DMS 273 treated with DMSO at 0.1 percent for 48 hours (cell line): Measurements from ENCODE around the gene ZBTB37.
"Not testable (repeated sequence)": the region's sequence is repeated elsewhere in the genome, so short reads cannot be mapped to it uniquely, and the experiment has no call there.

ENCODE experiments used
- DNase-seq: peaks from one replicate; lab custom pipeline; 2025; lab: John Stamatoyannopoulos, UW

The ZBTB37 gene, protein sequence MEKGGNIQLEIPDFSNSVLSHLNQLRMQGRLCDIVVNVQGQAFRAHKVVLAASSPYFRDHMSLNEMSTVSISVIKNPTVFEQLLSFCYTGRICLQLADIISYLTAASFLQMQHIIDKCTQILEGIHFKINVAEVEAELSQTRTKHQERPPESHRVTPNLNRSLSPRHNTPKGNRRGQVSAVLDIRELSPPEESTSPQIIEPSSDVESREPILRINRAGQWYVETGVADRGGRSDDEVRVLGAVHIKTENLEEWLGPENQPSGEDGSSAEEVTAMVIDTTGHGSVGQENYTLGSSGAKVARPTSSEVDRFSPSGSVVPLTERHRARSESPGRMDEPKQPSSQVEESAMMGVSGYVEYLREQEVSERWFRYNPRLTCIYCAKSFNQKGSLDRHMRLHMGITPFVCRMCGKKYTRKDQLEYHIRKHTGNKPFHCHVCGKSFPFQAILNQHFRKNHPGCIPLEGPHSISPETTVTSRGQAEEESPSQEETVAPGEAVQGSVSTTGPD

DNA sequence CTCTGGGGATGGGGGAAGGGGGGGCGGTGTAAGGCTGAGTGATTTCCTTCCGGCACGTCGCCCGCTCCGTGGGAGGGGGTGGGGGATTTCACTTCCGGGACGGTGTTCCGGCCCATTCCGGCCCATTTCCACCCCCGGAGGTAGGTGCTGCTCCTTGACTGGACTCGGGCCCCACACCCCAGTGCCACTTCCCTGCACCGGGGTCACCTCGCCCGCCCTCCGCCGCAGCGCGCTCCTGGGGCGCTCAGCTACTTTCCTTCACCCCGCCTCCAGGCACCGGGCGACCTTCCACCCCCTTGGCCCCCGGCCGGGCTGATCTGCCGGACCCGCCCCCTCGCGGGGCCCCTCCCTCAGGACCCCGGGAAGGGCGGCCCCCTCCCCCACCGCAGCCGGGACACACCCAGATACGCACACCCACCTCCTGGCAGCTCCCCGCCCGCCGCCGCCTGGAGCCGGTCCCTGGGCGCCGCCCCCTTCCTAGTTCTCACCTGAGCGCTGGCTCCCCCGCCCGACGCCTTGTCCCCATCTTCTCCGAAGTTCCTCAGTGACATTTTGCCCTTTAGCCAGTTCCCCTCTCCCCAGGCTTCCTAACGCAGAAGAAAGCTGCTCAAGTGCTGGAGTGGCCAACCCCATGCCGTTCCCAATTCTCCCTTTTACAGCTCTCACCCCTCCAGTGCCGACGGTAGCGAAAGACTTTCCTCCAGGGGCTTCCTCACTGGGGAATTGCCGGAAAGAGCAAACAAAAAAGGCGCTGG lies at the start of gene ZBTB37:
TSS of gene ZBTB37 (plus strand) at position 115 of the 755 bp plus-strand sequence. CDS start 1,846 bp downstream, outside the sequence.
- DNase-seq = peak; percentile 67

DNA sequence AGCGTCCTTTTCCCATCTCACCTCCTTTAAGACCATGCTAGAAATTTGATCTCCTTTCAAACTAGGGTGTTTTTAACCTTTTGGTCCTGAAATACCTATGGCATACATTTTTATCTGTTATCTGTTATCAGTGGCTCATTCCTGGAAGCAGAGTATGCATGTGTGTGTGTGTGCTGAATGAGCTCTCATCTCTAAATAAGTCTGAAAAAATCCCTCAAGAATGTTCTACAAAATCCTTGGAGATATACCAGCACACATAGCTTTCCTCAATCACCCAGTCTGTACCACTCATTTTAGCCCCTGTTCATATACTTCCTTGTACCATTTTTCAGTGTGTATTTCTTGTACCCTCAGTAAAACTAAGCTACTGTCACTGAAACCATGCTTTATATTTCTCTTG lies 49.7 kb upstream of the ZBTB37 start:
- DNase-seq = no peak

DNA sequence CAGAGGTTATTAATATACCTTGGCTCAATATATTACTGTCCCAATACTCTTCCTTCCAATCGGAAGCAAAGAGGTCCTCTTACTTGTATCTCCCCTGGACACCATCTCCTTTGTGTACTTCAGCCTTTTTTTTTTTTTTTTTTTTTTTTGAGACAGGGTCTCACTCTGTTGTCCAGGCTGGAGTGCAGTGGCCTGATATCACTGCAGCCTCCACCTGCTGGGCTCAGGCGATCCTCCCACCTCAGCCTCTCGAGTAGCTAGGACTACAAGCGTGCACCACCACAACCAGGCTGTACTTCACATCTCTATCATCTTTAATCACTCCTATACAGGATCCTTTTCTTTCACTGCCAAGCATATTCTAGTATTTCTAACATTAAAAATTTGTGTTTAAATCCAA lies 46.5 kb upstream of the ZBTB37 start:
- DNase-seq = no peak

DNA sequence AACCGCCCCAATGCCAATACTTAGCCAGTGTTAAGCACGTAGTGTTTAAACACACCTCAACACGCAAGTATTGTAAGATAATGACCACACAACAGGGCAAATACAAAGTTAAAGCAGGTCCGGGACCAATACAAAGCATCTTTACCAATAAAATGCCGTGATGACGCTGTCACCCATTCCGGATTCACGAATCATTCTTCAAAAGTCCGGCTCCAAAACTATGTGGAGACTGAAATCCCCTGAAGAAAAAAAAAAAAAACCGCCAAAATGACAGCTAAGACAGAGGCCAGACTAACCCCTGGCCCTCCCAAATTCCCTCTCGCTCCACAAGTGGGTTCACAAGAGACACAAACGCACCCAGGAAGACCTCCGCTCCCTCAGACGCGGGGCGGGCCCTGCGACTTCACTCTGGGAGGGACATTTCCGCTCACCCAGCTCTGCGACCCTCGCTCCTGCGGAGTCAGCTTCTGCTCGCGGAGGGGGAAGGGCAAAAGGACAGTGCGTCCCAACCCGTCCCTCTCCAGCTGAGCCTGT lies 44.3 kb upstream of the ZBTB37 start:
- no peak for DNase-seq

DNA sequence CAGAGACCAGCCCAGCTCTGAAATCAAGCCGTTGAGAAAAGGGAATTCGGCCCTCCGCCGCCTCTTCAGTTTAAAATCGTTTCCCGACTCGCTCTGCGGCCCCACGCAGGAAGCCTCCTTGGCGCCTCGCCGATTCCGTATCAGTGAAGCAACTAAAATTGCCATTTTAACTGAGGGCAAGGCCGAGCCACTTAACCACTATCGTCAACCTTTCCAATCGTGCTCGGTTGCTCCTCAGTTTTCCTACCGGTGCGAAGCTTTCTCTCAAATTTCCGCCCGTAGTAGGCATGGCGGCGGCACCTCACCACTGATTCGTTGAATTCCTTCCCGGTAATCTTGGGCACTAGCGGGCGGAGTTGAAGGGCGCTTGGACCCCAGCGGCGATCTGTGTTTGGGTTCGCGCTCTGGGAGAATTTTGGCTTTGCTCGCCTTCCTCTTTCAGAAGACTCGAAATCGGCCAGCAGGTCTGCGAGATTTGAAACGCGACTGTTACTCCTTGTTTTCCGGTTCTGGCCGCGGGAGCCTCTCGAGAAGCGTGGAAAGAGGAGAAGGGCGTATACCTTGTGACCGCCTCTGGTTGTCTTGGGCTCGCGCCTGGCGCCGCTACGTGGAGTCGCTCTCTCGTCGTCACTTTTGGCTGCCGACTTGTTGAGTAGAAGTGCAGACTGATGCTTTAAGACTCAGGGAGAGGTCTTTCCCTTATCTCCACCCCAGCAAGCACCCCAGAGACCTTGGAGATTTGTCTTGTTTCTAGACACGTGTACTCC lies 43.7 kb upstream of the ZBTB37 start, which contains the start of the genes CENPL and DARS2:
TSS of gene CENPL (minus strand) at position 569 of the 767 bp plus-strand sequence. CDS start 13,584 bp downstream, outside the sequence.
TSS of gene DARS2 (plus strand) at position 359 of the 767 bp plus-strand sequence. CDS start 557 bp downstream, outside the sequence.
- peak; percentile 98 for DNase-seq

DNA sequence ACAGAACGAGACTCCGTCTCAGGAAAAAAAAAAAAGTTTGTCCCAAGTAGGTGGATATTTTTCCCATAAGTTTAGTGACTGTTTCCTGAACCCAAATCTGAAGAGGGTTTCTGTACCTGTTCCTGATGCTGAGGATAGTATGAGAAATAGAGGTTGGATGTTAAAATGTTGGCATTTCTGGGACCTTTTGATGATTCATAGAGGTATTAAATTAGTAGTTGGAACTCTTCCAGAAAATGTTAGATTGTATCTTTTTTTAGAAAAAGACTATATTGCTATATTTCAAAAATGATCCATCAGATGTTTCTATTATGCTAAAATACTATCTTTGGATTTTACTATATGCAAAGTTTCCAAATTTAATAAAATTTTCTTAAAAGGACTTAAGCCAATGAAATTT lies 40.6 kb upstream of the ZBTB37 start:
- no peak for DNase-seq

DNA sequence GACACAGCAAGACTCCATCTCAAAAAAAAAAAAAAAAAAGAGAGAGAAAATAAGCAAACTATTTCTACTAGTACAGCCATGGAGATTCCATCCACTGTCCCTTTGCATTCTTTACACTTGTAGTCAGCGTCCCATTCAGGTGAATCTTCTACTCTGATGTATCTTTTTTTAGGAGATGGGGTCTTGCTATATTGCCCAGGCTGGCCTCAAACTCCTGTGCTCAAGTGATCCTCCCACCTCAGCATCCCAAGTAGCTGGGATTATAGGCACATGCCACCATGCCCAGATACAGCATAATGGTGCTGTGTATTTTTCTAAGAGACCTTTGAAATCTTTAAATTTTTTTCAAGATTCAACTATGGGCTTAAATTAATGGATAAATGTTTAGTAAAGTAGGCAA lies 35.4 kb upstream of the ZBTB37 start:
- no peak for DNase-seq

DNA sequence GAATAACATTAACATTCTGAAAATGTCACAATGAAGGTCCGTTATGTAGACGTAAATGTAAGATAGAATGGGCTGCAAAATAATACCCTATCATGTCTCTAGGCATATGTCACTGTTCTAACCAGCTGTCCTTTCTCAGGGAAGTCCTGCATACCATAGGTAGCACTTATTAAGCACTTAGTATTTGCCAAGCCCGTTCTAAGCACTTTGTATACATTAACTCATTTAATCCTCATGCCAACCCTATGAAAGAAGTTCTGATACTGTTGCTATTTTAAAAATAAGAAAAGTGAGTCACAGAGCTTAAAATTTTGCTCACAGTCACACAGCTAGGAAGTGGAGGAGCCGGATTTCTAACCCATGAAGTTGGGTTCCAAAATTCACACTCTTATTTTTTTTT lies 16.1 kb upstream of the ZBTB37 start:
- DNase-seq = no peak

DNA sequence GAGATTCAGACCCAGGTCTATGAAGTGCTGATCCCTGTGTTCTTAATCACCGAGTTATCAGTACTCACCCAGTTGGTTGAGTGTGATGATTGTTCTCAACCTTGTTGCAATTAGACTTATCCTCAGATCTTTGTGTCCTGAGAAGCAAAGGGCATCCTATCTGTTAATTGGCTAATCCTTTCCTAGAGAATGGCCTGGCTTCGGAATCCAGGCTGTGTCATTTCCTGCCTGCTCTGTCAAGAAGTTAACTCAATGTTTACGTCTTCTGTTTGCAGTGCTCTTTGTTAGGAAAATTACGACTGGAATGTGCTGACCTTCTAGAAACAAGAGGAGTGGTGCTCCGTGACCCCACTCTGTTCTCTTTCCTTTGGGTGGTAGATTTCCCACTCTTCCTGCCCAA lies 15.1 kb upstream of the ZBTB37 start:
- DNase-seq = no peak

DNA sequence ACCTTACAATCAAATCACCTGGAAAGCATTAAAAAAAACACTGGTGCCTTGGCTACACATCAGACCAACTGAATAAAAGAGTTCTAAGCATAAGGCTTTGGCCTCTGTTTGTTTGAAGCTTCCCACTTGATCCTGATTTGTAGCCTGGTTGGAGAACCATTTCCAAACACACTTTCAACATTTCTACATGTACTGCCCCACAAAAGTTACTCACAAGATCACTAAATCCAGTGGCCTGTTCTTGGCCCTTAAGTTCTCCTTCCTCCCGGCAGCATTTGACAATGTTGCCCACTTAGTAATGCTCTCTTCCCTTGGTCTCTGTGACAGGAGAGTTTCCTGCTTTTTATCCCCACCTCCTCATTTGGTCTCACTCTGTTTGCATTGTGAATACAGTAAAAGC lies 12.2 kb upstream of the ZBTB37 start:
- DNase-seq = no peak

DNA sequence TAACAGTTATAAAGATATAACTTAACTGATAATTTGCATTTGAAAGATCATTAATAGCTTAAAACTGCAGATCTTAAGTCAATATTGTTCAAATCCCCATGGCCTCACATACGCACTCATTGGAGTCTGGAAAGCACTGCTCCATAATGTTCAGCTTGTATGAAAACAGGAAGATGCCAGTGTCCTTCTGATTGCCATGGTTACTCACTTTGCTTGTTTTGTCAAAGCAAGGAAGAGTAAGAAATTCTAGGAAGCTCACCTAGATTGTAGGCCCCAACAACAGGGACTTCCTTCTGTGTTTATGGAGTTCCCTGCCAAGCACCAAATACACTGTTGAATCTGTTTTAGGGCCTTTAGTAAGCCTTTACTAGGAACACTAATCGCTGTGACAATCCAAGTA lies 11.3 kb upstream of the ZBTB37 start:
- DNase-seq = no peak

DNA sequence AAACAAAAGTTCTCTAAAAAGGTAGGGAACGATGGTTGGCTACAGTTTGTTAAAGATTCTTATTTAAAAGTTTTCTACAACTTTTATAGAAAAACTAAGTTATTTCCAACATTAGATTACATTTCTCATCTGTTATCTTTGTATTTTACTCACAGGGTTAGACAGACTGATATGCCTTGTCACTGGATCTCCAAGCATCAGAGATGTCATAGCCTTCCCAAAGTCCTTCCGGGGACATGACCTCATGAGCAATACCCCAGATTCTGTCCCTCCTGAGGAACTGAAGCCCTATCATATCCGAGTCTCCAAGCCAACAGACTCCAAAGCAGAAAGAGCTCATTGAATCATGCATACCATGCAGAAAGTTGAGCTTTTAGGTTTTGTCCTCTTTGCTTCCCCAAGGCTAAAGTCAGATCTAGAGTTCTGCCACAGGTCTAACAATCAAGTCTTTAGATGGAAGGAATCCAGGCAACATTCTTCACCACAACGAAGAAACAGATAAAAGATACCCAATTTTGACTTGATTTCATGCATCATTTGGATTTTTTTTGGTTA lies 10.7 kb upstream of the ZBTB37 start:
- no peak for DNase-seq

DNA sequence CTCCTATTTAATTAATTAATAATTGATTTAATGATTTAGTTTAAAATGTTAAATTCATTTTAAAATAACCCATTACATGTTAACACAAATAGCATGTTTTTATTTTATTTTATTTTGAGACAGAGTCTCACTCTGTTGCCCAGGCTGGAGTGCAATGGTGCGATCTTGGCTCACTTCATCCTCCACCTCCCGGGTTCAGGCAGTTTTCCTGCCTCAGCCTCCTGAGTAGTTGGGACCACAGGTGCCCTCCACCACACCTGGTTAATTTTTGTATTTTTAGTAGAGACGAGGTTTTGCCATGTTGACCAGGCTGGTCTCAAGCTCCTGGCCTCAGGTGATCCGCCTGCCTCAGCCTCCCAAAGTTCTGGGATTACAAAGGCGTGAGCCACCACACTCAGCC lies 8.6 kb upstream of the ZBTB37 start:
- not testable (repeated sequence) for DNase-seq

DNA sequence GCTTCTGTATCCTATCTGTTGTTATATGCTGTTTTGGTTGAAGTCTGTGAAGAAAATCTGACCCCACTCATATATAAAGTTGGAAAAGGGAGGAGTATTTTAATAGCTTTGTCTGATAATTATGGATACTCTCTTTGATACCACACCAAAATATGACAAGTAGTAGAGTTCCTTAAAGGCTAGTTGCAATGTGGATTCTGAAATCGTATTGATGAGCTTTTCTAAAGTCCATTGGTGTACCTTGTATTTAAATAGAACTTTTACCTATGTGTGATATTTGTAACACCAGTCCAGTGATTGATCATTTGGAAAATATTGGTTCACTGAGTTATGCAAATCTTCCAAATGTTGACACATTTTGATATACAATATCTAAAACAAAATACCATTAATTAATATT lies 8.1 kb upstream of the ZBTB37 start:
- no peak for DNase-seq

DNA sequence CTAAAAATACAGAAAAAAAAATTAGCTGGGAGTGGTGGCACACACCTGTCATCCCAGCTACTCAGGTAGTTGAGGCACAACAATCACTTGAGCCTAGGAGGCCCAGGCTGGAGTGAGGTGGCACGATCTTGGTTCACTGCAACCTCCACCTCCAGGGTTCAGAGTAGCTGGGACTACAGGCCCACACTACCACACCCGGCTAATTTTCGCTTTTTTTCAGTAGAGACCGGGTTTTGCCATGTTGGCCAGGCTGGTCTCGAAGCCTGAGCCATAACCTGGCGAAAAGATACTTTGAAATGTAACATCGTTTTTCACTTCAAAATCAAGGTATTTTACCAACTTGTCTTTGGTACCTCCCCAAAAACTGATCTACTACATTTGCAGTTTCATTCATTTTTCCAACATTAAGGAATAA lies 6.4 kb upstream of the ZBTB37 start:
- DNase-seq = peak; percentile 67

DNA sequence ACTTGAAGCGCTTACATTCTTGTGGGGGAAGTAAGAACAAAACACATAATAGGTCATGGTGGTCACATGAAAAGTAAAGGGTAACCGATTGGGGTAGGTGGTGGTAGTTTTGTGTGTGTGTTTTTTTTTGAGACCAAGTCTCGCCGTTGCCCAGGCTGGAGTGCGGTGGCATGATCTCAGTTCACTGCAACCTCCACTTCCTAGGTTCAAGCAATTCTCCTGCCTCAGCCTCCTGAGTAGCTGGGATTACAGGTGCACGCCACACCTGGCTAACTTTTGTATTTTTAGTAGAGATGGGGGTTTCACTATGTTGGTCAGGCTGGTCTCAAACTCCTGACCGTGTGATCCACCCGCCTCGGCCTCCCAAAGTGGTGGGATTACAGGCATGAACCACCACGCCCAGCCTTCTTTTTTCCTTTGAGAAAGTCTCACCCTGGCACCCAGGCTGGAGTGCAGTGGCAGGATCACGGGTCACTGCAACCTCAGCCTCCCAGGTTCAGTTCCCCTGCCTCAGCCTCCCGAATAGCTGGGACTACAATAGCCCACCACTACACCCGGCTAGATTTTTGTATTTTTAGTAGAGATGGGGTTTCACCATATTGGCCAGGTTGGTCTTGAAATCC lies 5.9 kb upstream of the ZBTB37 start:
- DNase-seq = peak; percentile 67

DNA sequence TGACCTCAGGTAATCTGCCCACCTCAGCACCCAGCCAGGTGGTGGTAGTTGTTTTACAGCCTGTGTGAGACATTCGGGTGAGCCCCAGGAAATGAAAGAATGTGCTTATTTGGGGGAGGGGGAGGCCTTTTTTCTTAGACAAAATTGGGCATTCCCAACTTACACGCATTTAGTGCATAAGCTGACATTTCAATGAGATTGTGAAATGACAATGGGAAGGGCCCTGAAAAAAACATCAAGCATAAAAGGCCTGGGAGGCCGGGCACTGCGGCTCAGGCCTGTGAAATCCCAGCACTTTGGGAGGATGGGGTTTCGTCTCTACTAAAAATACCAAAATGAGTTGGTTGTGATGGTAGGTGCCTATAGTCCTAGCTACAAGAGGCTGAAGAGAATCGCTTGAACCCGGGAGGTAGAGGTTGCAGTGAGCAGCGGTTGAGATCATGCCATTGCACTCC lies 5.4 kb upstream of the ZBTB37 start:
- peak; percentile 80 for DNase-seq

DNA sequence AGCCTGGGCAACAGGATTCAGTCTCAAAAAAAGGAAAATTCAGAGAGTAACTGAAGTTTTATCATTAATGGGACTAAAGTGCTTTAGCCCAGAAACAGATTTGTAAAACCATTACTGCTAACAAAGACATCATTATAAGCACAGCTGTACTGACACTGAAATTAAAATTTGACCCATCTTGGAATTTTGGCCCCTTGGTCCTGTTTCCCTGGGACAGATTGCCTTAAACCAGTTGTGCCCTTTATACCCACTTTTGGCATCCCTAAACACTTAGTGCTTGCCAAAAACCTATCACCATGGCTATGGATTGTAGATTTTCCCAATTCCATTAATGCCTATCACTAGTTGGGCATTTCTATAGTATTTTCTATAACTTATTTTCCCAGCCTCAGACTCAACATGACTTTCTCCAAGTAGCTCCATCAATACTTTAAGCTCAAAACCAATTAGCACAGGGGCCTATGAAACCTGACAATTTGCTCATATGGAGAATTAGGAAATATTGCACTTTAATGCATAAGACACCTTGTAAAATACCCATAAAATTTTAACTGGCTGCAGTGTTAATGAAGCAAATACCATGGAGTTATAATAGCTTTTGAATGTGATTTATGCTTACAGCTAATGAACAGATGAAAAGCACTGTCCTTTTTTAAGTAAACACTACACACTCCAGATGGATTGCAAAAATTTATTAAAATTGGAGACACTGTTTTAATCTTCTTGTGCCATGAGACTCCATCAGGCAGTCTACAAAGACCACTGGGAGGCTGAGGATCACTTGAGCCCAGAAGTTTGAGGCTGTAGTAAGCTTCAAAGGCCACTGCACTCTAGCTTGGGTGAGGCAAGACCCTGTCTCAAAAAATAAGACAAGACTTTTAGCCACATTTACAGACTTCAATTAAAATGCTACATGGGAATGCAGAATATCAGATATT lies 4.7 kb upstream of the ZBTB37 start:
- peak; percentile 80 for DNase-seq

DNA sequence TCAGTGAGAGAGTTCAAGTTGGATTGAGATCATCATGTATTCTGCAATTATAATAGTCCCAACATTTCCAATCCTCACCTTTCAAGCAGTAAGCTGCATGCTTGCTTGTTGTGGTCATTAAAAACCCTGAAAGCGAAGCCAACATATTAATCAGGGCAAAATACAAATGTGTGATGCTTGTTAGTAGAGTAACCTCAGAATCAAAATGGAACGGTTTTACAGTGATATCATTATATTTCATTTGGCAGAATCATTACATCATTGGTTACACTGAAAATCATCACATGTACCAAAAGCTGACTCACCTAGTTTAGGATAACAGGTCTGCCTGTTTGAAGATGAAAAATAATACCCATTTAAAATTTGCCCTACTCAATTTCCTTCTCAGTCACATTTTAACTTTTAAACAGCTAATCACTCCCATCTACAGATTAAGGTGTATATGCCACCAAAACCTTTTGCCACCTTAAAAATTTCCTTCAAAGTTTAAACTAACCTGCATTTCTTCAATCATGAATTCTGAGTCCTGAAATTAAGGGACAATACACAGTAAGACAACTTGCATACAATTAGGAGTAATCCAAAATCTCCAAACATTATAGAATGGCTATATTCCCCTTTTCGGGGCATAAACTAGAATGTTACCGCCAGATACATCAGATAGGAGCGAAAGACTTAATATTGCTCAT lies 3.9 kb upstream of the ZBTB37 start:
- DNase-seq = no peak
